ENCODE results near the gene PDE11A. TPM values are rescaled to one million over a fixed set of nuclear protein-coding genes. Genes with fewer than 3 reads are reported as not detected.

The PDE11A gene
- total and polyA plus RNA-seq, 2 of the 13 experiments (the other 11 are each of a cell fraction or from before 2014, with no cell fraction given): 1.2 to 1.7 TPM

DNA sequence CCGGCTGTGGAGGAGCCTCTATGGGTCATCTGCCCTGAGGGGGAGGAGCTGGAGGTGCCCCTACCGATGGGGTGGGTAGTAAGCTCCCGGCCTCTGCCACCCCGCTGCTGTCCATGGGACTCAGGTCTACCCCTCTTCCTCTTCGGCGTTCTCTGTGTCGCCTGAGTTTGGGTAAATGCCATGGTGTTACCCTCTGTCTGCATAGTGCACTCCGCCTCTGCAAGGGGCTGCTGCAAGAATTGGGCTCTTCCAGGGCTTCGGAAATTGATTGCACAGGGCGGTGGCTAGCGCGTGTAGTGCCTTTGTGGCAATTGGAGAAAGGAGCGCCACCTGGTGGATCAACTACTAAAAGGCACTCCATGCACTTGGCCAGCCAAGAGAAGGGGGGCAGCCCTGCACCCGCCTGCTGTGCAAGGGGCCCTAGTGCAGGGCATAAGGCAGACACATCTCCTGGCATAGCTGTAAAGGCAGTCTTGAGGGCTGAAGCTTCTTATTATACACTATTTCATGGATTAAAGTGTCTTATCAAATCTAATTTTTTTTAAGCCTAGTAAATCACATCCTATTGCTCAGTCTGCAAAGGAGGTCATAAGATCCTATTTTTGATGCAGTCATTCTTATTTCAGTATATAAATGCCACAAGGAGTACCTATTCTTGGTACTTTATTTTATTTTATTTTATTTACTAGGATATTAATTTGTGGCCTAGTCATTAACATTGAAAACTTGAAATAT, 308.9 kb downstream of the PDE11A start (continued):
- TF ChIP-seq, protein P1, sequence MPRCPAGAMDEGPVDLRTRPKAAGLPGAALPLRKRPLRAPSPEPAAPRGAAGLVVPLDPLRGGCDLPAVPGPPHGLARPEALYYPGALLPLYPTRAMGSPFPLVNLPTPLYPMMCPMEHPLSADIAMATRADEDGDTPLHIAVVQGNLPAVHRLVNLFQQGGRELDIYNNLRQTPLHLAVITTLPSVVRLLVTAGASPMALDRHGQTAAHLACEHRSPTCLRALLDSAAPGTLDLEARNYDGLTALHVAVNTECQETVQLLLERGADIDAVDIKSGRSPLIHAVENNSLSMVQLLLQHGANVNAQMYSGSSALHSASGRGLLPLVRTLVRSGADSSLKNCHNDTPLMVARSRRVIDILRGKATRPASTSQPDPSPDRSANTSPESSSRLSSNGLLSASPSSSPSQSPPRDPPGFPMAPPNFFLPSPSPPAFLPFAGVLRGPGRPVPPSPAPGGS (CRISPR knock-in tag; IDR thresholded peaks at IDR 0.05): 0 out of 2 replicates have a peak, but pooled peaks have one; percentile 63
- TF ChIP-seq, protein P2, sequence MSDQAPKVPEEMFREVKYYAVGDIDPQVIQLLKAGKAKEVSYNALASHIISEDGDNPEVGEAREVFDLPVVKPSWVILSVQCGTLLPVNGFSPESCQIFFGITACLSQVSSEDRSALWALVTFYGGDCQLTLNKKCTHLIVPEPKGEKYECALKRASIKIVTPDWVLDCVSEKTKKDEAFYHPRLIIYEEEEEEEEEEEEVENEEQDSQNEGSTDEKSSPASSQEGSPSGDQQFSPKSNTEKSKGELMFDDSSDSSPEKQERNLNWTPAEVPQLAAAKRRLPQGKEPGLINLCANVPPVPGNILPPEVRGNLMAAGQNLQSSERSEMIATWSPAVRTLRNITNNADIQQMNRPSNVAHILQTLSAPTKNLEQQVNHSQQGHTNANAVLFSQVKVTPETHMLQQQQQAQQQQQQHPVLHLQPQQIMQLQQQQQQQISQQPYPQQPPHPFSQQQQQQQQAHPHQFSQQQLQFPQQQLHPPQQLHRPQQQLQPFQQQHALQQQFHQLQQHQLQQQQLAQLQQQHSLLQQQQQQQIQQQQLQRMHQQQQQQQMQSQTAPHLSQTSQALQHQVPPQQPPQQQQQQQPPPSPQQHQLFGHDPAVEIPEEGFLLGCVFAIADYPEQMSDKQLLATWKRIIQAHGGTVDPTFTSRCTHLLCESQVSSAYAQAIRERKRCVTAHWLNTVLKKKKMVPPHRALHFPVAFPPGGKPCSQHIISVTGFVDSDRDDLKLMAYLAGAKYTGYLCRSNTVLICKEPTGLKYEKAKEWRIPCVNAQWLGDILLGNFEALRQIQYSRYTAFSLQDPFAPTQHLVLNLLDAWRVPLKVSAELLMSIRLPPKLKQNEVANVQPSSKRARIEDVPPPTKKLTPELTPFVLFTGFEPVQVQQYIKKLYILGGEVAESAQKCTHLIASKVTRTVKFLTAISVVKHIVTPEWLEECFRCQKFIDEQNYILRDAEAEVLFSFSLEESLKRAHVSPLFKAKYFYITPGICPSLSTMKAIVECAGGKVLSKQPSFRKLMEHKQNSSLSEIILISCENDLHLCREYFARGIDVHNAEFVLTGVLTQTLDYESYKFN (CRISPR knock-in tag; conservative IDR thresholded peaks at IDR 0.05): no peak
- TF ChIP-seq ZNF354B (CRISPR knock-in tag; IDR thresholded peaks at IDR 0.05): 0 out of 2 replicates have a peak, but pooled peaks have one; percentile 30
- TF ChIP-seq ZNF274 (CRISPR knock-in tag; IDR thresholded peaks at IDR 0.05): peak; percentile 61; the same call in 1 of the 2 replicates
- no peak for TF ChIP-seq BCL6 (CRISPR knock-in tag; IDR thresholded peaks at IDR 0.05)
- no peak for TF ChIP-seq YEATS4 (CRISPR knock-in tag; IDR thresholded peaks at IDR 0.05; ENCODE audit: borderline replicate concordance)
- no peak for TF ChIP-seq JDP2 (CRISPR knock-in tag; IDR thresholded peaks at IDR 0.05; ENCODE audit: borderline replicate concordance)
- no peak for TF ChIP-seq ZNF749 (CRISPR knock-in tag; IDR thresholded peaks at IDR 0.05; ENCODE audit: borderline replicate concordance)
- TF ChIP-seq, protein P3, sequence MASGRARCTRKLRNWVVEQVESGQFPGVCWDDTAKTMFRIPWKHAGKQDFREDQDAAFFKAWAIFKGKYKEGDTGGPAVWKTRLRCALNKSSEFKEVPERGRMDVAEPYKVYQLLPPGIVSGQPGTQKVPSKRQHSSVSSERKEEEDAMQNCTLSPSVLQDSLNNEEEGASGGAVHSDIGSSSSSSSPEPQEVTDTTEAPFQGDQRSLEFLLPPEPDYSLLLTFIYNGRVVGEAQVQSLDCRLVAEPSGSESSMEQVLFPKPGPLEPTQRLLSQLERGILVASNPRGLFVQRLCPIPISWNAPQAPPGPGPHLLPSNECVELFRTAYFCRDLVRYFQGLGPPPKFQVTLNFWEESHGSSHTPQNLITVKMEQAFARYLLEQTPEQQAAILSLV (CRISPR knock-in tag; IDR thresholded peaks at IDR 0.05; ENCODE audit: borderline replicate concordance): 0 out of 2 replicates have a peak, but pooled peaks have one; percentile 51
- TF ChIP-seq, protein P4, sequence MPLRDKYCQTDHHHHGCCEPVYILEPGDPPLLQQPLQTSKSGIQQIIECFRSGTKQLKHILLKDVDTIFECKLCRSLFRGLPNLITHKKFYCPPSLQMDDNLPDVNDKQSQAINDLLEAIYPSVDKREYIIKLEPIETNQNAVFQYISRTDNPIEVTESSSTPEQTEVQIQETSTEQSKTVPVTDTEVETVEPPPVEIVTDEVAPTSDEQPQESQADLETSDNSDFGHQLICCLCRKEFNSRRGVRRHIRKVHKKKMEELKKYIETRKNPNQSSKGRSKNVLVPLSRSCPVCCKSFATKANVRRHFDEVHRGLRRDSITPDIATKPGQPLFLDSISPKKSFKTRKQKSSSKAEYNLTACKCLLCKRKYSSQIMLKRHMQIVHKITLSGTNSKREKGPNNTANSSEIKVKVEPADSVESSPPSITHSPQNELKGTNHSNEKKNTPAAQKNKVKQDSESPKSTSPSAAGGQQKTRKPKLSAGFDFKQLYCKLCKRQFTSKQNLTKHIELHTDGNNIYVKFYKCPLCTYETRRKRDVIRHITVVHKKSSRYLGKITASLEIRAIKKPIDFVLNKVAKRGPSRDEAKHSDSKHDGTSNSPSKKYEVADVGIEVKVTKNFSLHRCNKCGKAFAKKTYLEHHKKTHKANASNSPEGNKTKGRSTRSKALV (CRISPR knock-in tag; IDR thresholded peaks at IDR 0.05): no peak
- no peak for TF ChIP-seq ZSCAN20 (CRISPR knock-in tag; IDR thresholded peaks at IDR 0.05; ENCODE audit: borderline replicate concordance)
- no peak for TF ChIP-seq ZFP36 (IDR thresholded peaks at IDR 0.05; ENCODE audit: borderline replicate concordance, low read depth, low read length, partially characterized antibody)
- TF ChIP-seq U2AF1 (optimal IDR thresholded peaks at IDR 0.05; ENCODE audit: low read depth, low read length): no peak
- no peak for TF ChIP-seq DNMT3B (CRISPR knock-in tag; conservative IDR thresholded peaks at IDR 0.05)
- peak; percentile 22; the same call in 1 of the 2 replicates for TF ChIP-seq ZFX (CRISPR knock-in tag; IDR thresholded peaks at IDR 0.05; ENCODE audit: low read depth)
- no peak for TF ChIP-seq ZNF878 (CRISPR knock-in tag; IDR thresholded peaks at IDR 0.05)
- TF ChIP-seq MIXL1 (CRISPR knock-in tag; IDR thresholded peaks at IDR 0.05): no peak
- TF ChIP-seq ATAD3A (CRISPR knock-in tag; IDR thresholded peaks at IDR 0.05): no peak
- TF ChIP-seq ZNF24 (IDR thresholded peaks at IDR 0.05): no peak
- TF ChIP-seq GABPA (IDR thresholded peaks at IDR 0.05; ENCODE audit: low read depth, low read length): no peak
- no peak for TF ChIP-seq GABPA (CRISPR knock-in tag; IDR thresholded peaks at IDR 0.05; ENCODE audit: low read depth)
